ENCODE results near the gene SCGB3A2. TPM values are rescaled to one million over a fixed set of nuclear protein-coding genes. Genes with fewer than 3 reads are reported as not detected.

The SCGB3A2 gene
- polyA plus RNA-seq, 1 of the 3 experiments (the other 2 are of a cell fraction): not detected

- Histone ChIP-seq H3K9me3 (no peaks in the 10 kb centered on the region), H3K4me2 (no peak overlapping the region), H3K27me3 (ENCODE audit: insufficient read depth) (no peaks in the 10 kb centered on the region), H3K79me2 (ENCODE audit: insufficient read depth) (no peaks in the 10 kb centered on the region), H3K4me3 (ENCODE audit: low read depth in 2 of 2, low read length in 1 of 2) (no peak overlapping the region), H3F3A (replicated peaks; ENCODE audit: insufficient read depth) (no peaks in the 10 kb centered on the region), H3K4me1 (ENCODE audit: control insufficient read depth in 1 of 2, insufficient read depth in 2 of 2, low read depth in 1 of 2, low read length in 1 of 2) (no peaks in the 10 kb centered on the region; a peak in 1 of 4 replicates), H3K27ac (ENCODE audit: low read depth in 2 of 2, low read length in 1 of 2) (no peak overlapping the region), H3K9me2 (no peaks in the 10 kb centered on the region), H3K9ac (no peak overlapping the region), H4K20me1 (ENCODE audit: insufficient read depth) (no peaks in the 10 kb centered on the region), H2AFZ (ENCODE audit: low read depth) (no peak overlapping the region), H3K36me3 (replicated peaks in 1 of 2; ENCODE audit: control insufficient read depth in 1 of 2, insufficient read depth in 2 of 2, low read length in 1 of 2) (no peaks in the 10 kb centered on the region)
- no peak for DNase-seq
- ChIA-PET CTCF (interaction anchor here (0.9 to 4.0 kb wide), 3 partner anchors 13 to 791 kb away, joined by 3 to 17 read pairs (median 5); no protein-coding TSS in a partner anchor), POLR2A (no interaction called here)
- TF ChIP-seq FOSL2 (IDR thresholded peaks at IDR 0.05; ENCODE audit: borderline replicate concordance, low read depth): no peak
- no peak for TF ChIP-seq CHD2 (IDR thresholded peaks at IDR 0.05; ENCODE audit: low read length, partially characterized antibody)
- TF ChIP-seq ELF1 (IDR thresholded peaks at IDR 0.05): no peak
- TF ChIP-seq RXRA (IDR thresholded peaks at IDR 0.05; ENCODE audit: borderline replicate concordance, low read depth): no peak
- TF ChIP-seq USF2 (IDR thresholded peaks at IDR 0.05; ENCODE audit: borderline replicate concordance, low read depth, low read length): no peak
- no peak for TF ChIP-seq NRF1 (IDR thresholded peaks at IDR 0.05; ENCODE audit: low read depth, low read length)
- TF ChIP-seq RCOR1 (IDR thresholded peaks at IDR 0.05; ENCODE audit: low read length): no peak
- TF ChIP-seq TCF12 (IDR thresholded peaks at IDR 0.05): no peak
- 27% methylated on average over 2 of the region's 2 CpGs for WGBS (ENCODE audit: low lambda C conversion rate)
Observed at GRCh38 chr5:147835386-147835798, 43.1 kb upstream of the SCGB3A2 start.

GRCh38 chr5:147836439-147836838 is 42.1 kb upstream of the SCGB3A2 start:
- Histone ChIP-seq H3K4me2 (no peak overlapping the region), H3F3A (replicated peaks; ENCODE audit: insufficient read depth) (no peaks in the 10 kb centered on the region), H2AFZ (ENCODE audit: low read depth) (no peak overlapping the region), H3K9ac (no peak overlapping the region), H3K4me3 (ENCODE audit: low read depth in 2 of 2, low read length in 1 of 2) (no peak overlapping the region), H3K9me3 (no peaks in the 10 kb centered on the region), H4K20me1 (ENCODE audit: insufficient read depth) (no peaks in the 10 kb centered on the region), H3K4me1 (ENCODE audit: control insufficient read depth in 1 of 2, insufficient read depth in 2 of 2, low read depth in 1 of 2, low read length in 1 of 2) (no peaks in the 10 kb centered on the region; a peak in 1 of 4 replicates), H3K79me2 (ENCODE audit: insufficient read depth) (no peaks in the 10 kb centered on the region), H3K27ac (ENCODE audit: low read depth in 2 of 2, low read length in 1 of 2) (no peak overlapping the region), H3K27me3 (ENCODE audit: insufficient read depth) (no peaks in the 10 kb centered on the region), H3K9me2 (no peaks in the 10 kb centered on the region), H3K36me3 (replicated peaks in 1 of 2; ENCODE audit: control insufficient read depth in 1 of 2, insufficient read depth in 2 of 2, low read length in 1 of 2) (no peaks in the 10 kb centered on the region)
- POLR2A ChIA-PET: no interaction called here
- CTCF ChIA-PET: interaction anchor here (4.0 kb wide), 1 partner anchor 14 kb away, joined by 17 read pairs; no protein-coding TSS in a partner anchor
- DNase-seq: no peak
- WGBS (ENCODE audit: low lambda C conversion rate): 44% methylated on average over 3 of the region's 3 CpGs
- TF ChIP-seq EP300 (IDR thresholded peaks at IDR 0.05; ENCODE audit: borderline replicate concordance in 1 of 2, low read depth in 1 of 2, low read length in 1 of 2): no peak
- TF ChIP-seq PBX3 (IDR thresholded peaks at IDR 0.05): no peak
- no peak for TF ChIP-seq NRF1 (IDR thresholded peaks at IDR 0.05; ENCODE audit: low read depth, low read length)
- TF ChIP-seq MAX (IDR thresholded peaks at IDR 0.05; ENCODE audit: low read depth): no peak
- TF ChIP-seq CHD2 (IDR thresholded peaks at IDR 0.05; ENCODE audit: low read length, partially characterized antibody): no peak
- no peak for TF ChIP-seq USF1 (IDR thresholded peaks at IDR 0.05; ENCODE audit: borderline replicate concordance, low read depth)
- TF ChIP-seq RFX5 (IDR thresholded peaks at IDR 0.05; ENCODE audit: low read length): no peak
- no peak for TF ChIP-seq RAD21 (IDR thresholded peaks at IDR 0.05; ENCODE audit: low read length)
- TF ChIP-seq POLR2AphosphoS5 (IDR thresholded peaks at IDR 0.05; ENCODE audit: low read depth, low read length): no peak
- TF ChIP-seq IRF3 (IDR thresholded peaks at IDR 0.05; ENCODE audit: low read depth, low read length): no peak
- TF ChIP-seq RCOR1 (IDR thresholded peaks at IDR 0.05; ENCODE audit: low read length): no peak
- no peak for TF ChIP-seq TEAD4 (IDR thresholded peaks at IDR 0.05; ENCODE audit: borderline replicate concordance, insufficient read depth)
- no peak for TF ChIP-seq CTCF (IDR thresholded peaks at IDR 0.05)
- no peak for TF ChIP-seq MXI1 (IDR thresholded peaks at IDR 0.05; ENCODE audit: low read depth, low read length)
- no peak for TF ChIP-seq ELF1 (IDR thresholded peaks at IDR 0.05)
- no peak for TF ChIP-seq YY1 (IDR thresholded peaks at IDR 0.05; ENCODE audit: low read depth)

Data from SK-N-SH (cell line).